Measurements from ENCODE around the gene ATP2C1. TPM values are rescaled to one million over a fixed set of nuclear protein-coding genes. Genes with fewer than 3 reads are reported as not detected.
"Not testable (repeated sequence)": the region's sequence is repeated elsewhere in the genome, so short reads cannot be mapped to it uniquely, and the experiment has no call there.

Gene ATP2C1, protein sequence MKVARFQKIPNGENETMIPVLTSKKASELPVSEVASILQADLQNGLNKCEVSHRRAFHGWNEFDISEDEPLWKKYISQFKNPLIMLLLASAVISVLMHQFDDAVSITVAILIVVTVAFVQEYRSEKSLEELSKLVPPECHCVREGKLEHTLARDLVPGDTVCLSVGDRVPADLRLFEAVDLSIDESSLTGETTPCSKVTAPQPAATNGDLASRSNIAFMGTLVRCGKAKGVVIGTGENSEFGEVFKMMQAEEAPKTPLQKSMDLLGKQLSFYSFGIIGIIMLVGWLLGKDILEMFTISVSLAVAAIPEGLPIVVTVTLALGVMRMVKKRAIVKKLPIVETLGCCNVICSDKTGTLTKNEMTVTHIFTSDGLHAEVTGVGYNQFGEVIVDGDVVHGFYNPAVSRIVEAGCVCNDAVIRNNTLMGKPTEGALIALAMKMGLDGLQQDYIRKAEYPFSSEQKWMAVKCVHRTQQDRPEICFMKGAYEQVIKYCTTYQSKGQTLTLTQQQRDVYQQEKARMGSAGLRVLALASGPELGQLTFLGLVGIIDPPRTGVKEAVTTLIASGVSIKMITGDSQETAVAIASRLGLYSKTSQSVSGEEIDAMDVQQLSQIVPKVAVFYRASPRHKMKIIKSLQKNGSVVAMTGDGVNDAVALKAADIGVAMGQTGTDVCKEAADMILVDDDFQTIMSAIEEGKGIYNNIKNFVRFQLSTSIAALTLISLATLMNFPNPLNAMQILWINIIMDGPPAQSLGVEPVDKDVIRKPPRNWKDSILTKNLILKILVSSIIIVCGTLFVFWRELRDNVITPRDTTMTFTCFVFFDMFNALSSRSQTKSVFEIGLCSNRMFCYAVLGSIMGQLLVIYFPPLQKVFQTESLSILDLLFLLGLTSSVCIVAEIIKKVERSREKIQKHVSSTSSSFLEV
- 66.1 and 70.0 TPM in 2 replicates for total RNA-seq

DNA sequence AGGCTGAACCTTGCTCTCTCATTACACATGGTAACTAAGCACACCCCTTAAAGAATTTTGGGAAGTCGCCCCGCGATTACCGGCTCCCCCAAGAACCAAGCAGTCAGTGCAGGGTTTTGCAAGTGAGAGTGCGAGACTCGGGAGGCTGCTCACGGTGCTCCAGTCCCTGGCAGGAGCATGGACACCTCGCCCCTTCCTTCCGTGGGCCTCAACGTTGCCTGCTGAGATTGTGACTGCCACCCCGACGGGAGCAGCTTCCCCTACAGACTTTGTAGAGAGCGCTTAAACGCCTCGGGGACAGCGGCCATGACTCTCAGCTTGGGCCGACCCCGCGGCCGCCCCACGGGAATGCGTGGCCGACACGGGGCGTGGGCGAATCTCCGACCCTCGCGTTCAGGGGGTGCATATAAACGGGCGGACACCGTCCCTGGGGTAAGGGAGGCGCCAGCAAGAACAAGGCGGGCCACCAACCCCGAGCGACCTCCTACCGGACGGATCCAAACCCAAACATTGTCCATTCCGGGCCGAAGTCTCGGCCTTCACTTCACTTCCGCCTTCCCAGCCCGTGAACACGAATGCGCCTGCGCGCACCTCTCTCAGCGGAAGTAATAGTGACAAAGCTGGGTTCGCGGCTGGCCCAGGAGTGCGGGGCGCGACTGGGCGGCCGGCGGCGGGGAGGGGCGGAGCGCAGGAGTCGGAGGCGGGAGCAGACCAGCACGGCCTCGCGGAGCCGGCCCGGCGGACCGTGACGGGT lies at the start of gene ATP2C1:
TSS of gene ATP2C1 (plus strand) at position 709 of the 754 bp plus-strand sequence. CDS start 686 bp downstream, outside the sequence.
- Mint-ChIP-seq H3K27ac (peak within 1 kb of the TSS; percentile 96), H3K4me3 (peak within 1 kb of the TSS; percentile 92), H3K9me3 (no peaks in the 10 kb centered on the region), H3K36me3 (ENCODE audit: low read depth) (no peaks in the 10 kb centered on the region), H3K4me1 (ENCODE audit: low read depth) (peaks cover 54% of the 10 kb centered on the region), H3K27me3 (ENCODE audit: insufficient read depth) (no peaks in the 10 kb centered on the region)
- DNase-seq (ENCODE audit: low spot score): peak; percentile 93
- intact Hi-C loops (cut with micrococcal nuclease): loop anchor here (1.0 to 5.0 kb wide), 13 partner anchors 15 to 1711 kb away; partner anchors contain the start of genes ASTE1, CNBP, DNAJC13 and NEK11

DNA sequence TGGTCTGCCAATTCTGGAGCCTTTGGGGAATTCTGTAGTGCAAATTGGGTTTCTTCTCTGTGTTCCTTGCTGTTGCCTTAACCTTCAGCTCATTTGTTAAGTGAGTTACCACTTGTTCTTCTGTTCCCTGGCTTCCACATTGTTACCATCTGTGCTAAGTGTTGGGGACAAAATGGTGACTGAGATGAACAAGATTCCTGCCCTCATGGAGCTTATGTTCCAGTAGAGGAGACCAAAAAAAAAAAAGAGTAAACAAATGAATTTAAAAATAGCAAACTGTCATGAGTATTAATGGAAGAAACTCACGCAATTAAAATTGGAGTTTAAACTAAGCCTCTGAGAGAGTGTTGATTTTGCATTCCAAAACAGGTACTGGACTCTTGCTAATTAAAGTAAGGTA lies 49.4 kb upstream of the ATP2C1 start:
- H3K4me3 Mint-ChIP-seq: no peak overlapping the region
- no peak for DNase-seq (ENCODE audit: low spot score)
- H3K27me3 Mint-ChIP-seq (ENCODE audit: insufficient read depth): peaks cover 7% of the 10 kb centered on the region
- H3K27ac Mint-ChIP-seq: no peak overlapping the region
- H3K36me3 Mint-ChIP-seq (ENCODE audit: low read depth): no peaks in the 10 kb centered on the region
- H3K4me1 Mint-ChIP-seq (ENCODE audit: low read depth): peaks cover 18% of the 10 kb centered on the region
- H3K9me3 Mint-ChIP-seq: no peaks in the 10 kb centered on the region
- intact Hi-C loops (cut with micrococcal nuclease): no loop called here

DNA sequence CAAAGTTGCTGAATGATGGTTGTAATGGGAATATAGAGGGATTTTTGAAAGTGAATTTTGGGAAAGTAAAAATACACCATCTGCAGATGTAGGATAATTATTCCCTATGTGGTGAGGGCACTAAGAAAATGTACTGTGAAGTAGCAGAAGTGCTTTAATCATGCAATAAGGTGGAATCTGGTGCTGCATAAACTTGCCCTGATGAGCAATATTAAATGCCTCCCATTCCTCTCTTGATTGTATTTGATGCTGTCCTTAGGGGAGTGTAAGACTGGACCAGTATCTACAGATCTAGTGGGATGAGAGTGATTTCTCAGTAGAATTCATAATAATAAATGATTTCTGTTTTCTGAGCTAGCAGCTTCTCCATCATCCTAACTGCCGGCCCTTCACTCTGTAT lies 47.7 kb upstream of the ATP2C1 start:
- Mint-ChIP-seq H3K27me3 (ENCODE audit: insufficient read depth) (peaks cover 7% of the 10 kb centered on the region), H3K4me1 (ENCODE audit: low read depth) (peaks cover 28% of the 10 kb centered on the region), H3K27ac (no peak overlapping the region), H3K9me3 (no peaks in the 10 kb centered on the region), H3K36me3 (ENCODE audit: low read depth) (no peaks in the 10 kb centered on the region), H3K4me3 (no peak overlapping the region)
- no peak for DNase-seq (ENCODE audit: low spot score)
- intact Hi-C loops (cut with micrococcal nuclease): no loop called here

DNA sequence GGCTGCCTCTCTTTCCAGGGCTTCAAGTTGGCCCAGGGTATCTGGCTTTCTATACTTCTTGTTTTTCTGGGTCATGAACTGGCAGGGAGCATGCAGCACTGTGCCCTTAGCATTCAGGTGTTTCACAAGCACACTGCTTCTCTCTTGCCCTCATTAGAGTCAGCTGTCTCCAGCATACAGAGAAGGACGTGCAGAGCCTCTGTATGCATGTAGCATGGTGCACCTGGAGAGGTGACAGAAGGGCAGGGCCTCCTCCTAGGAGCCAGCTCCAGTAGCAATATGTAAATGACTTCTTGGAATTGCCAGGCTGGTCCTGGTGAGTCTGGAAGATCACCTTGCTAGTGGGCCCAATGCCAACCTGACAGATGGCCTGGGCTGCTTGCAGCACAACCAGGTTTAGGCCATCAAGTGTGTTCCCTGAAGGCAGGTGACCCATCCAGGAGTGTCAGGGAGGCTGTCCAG lies 44.8 kb upstream of the ATP2C1 start:
- no peak overlapping the region for H3K4me3 Mint-ChIP-seq
- H3K27ac Mint-ChIP-seq: peak overlapping the region; percentile 20
- peaks cover 38% of the 10 kb centered on the region for H3K4me1 Mint-ChIP-seq (ENCODE audit: low read depth)
- no peaks in the 10 kb centered on the region for H3K36me3 Mint-ChIP-seq (ENCODE audit: low read depth)
- DNase-seq (ENCODE audit: low spot score): no peak
- peaks cover 19% of the 10 kb centered on the region for H3K27me3 Mint-ChIP-seq (ENCODE audit: insufficient read depth)
- H3K9me3 Mint-ChIP-seq: no peaks in the 10 kb centered on the region
- intact Hi-C loops (cut with micrococcal nuclease): no loop called here

DNA sequence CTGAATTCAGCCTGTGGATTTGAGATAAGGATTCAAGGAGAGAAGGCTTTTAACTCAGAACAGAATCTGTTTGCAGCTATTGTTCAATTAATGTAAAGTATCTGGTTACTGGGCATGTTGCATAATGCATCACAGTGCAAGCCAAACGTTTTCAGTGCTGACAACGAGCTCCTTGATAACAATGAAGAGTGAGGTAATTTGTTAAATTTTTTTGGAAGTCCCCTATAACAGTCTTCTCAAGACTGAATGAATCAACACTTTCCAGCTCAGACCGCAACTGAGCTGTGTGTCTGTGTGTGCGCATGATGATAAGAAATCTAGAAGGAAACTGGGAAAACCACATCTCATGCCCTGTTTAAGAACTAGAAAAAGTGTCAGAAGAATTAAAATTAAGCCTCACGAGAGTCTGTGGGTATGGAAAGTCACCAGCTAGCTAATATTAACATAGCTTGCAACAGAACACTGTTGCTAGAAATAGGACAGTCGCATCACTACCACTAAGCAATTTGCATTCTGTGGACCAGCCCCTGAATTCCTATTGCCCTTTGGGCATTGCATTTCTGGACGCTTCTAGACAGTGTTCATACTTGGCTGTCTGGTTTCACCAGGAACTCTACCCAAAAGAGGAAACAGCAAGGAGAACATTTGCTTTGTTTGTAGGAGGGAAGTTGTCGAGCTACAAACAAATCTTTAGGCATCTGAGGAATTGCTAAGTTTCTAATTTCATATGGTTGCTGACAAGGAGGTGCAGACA lies 43.7 kb upstream of the ATP2C1 start:
- Mint-ChIP-seq H3K27ac (peak overlapping the region; percentile 71), H3K4me1 (ENCODE audit: low read depth) (peaks cover 41% of the 10 kb centered on the region), H3K4me3 (peak overlapping the region; percentile 1), H3K27me3 (ENCODE audit: insufficient read depth) (peaks cover 26% of the 10 kb centered on the region), H3K9me3 (no peaks in the 10 kb centered on the region), H3K36me3 (ENCODE audit: low read depth) (peaks cover 2% of the 10 kb centered on the region)
- peak; percentile 61 for DNase-seq (ENCODE audit: low spot score)
- intact Hi-C loops (cut with micrococcal nuclease): loop anchor here (1.0 kb wide), 4 partner anchors 43 to 531 kb away; partner anchors contain the start of genes ASTE1, NEK11, NUDT16 and PIK3R4

DNA sequence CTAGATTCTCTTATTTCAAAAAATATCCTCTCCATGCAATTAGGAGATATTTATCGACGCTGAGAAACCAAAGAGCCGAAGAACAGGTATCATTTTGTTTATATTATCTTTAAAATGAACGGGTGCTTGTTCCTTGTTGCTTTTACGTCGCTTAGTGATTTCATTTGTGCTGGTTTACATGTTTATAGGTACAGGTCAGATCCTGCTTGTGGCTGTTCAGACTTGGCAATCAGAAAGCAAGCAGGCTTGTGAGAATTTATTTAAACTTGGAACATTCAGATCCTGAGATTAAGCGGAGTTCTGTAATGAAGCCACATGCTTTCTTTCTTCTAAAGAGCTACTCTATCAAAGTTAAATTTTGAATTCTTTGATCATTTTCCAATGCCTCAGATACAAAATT lies 43.0 kb upstream of the ATP2C1 start:
- Mint-ChIP-seq H3K27me3 (ENCODE audit: insufficient read depth) (peaks cover 28% of the 10 kb centered on the region), H3K27ac (no peak overlapping the region), H3K9me3 (no peaks in the 10 kb centered on the region), H3K4me1 (ENCODE audit: low read depth) (peaks cover 41% of the 10 kb centered on the region), H3K4me3 (peak overlapping the region; percentile 1), H3K36me3 (ENCODE audit: low read depth) (peaks cover 2% of the 10 kb centered on the region)
- intact Hi-C loops (cut with micrococcal nuclease): loop anchor here (1.0 kb wide), 4 partner anchors 42 to 530 kb away; partner anchors contain the start of genes ASTE1, NEK11, NUDT16 and PIK3R4
- no peak for DNase-seq (ENCODE audit: low spot score)

DNA sequence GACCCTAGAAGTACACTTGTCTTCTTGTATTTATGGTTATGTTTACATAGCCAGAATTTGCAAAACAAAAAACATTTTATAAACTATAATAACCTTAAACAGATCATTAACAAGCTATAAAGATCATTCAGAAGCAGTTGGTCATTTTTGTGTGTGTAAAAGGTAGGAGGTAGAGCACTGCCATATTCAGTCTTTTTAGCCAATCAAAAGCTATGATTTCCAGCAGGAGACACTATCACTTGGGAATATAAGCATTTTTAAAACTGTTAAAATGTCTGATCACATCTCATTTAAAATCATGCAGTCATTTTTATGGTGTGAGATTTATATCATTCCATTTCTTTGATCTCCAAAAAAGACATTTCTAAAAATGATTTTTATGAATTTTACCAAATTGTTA lies 42.6 kb upstream of the ATP2C1 start:
- H3K27me3 Mint-ChIP-seq (ENCODE audit: insufficient read depth): peaks cover 28% of the 10 kb centered on the region

DNA sequence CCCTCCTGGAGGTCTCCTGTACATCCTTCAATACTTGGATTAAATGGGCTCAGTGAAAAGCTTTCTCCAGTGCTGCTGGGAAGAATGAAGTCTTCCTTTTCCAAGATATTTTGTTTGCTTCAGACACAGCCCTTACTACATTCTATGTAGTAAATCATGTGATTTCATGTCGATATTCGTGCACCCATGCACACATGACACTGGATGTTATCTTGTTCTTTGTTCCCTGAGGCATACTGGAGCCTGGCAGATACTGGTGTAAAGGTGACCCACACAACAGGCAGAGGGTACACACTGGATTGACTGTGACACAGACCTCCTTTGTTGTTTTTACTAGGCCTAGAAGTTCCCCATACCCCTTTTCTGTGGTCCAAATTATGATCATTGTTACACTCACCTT lies 40.3 kb upstream of the ATP2C1 start:
- Mint-ChIP-seq H3K27ac (no peak overlapping the region), H3K9me3 (no peaks in the 10 kb centered on the region), H3K36me3 (ENCODE audit: low read depth) (peaks cover 6% of the 10 kb centered on the region), H3K4me3 (no peak overlapping the region), H3K27me3 (ENCODE audit: insufficient read depth) (peaks cover 24% of the 10 kb centered on the region), H3K4me1 (ENCODE audit: low read depth) (peaks cover 50% of the 10 kb centered on the region)
- no peak for DNase-seq (ENCODE audit: low spot score)
- intact Hi-C loops (cut with micrococcal nuclease): no loop called here

More for the DNA sequence above, 42.6 kb upstream of the ATP2C1 start:
- DNase-seq (ENCODE audit: low spot score): no peak
- peaks cover 41% of the 10 kb centered on the region for H3K4me1 Mint-ChIP-seq (ENCODE audit: low read depth)
- intact Hi-C loops (cut with micrococcal nuclease): no loop called here
- H3K9me3 Mint-ChIP-seq: no peaks in the 10 kb centered on the region
- no peak overlapping the region for H3K4me3 Mint-ChIP-seq
- H3K27ac Mint-ChIP-seq: no peak overlapping the region
- peaks cover 2% of the 10 kb centered on the region for H3K36me3 Mint-ChIP-seq (ENCODE audit: low read depth)

DNA sequence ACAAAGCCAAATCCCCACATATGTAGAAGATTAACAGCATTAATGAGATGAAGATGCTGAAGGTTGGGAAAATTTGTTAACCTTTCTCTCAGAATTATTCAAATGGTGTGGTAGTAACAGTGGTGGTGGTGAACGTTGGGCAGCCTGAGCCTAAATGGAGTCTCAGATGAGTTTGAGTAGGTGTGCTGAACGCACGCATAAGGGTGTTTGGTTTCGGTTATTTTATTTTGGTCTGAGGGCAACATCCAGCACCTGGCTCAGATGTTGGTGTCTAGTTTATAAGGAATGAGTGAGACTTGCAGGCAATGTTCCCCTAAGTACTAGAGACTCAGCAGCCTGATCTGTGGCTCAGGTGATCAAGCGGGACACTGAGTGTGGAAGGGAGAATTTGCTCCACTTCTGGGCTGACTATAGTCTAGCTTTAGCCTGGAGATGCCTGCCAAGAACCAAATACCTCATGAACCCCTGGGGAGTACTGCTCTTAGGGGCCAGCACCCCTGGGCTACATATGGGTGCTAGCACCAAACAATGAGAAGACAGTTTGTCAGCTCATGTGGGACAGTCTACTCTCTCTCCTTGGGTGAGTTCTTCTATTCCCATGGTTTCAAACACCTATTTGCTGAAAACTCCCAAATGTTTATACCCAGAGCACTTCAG lies 39.5 kb upstream of the ATP2C1 start:
- intact Hi-C loops (cut with micrococcal nuclease): no loop called here
- Mint-ChIP-seq H3K4me3 (no peak overlapping the region), H3K9me3 (no peaks in the 10 kb centered on the region), H3K4me1 (ENCODE audit: low read depth) (peaks cover 43% of the 10 kb centered on the region), H3K36me3 (ENCODE audit: low read depth) (peaks cover 6% of the 10 kb centered on the region), H3K27me3 (ENCODE audit: insufficient read depth) (peaks cover 22% of the 10 kb centered on the region), H3K27ac (no peak overlapping the region)
- DNase-seq (ENCODE audit: low spot score): no peak

DNA sequence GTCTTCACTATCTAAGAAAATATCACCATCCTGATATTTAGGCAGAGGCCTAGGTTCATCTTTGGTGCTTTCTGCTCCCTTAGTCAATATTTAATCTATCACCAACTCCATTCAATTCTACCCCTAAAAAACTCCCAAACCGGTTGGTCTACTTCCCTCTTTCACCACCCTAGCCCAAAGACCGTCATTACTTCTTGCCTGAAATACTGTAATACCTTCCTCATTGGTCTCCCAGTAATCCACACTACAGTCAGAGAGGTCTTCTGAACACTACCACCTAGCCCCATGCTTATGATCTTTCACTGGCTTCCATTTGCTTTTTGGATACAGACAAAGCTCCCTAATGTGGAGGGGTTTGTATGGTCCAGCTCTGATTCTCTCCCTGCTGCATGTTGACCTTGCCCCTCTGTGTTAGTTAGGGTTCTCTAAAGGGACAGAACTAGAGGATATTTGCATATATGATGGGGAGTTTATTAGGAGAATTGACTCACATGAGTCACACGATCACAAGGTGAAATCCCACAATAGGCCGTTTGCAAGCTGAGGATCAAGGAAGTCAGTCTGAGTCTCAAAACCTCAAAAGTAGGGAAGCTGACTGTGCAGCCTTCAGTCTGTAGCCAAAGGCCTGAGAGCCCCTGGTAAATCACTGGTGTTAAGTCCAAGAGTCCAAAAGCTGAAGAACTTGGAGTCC lies 36.4 kb upstream of the ATP2C1 start:
- DNase-seq (ENCODE audit: low spot score): no peak
- no peaks in the 10 kb centered on the region for H3K9me3 Mint-ChIP-seq
- no peak overlapping the region for H3K27ac Mint-ChIP-seq
- H3K27me3 Mint-ChIP-seq (ENCODE audit: insufficient read depth): peaks cover 18% of the 10 kb centered on the region
- peaks cover 21% of the 10 kb centered on the region for H3K4me1 Mint-ChIP-seq (ENCODE audit: low read depth)
- H3K4me3 Mint-ChIP-seq: no peak overlapping the region
- intact Hi-C loops (cut with micrococcal nuclease): no loop called here
- peaks cover 6% of the 10 kb centered on the region for H3K36me3 Mint-ChIP-seq (ENCODE audit: low read depth)

DNA sequence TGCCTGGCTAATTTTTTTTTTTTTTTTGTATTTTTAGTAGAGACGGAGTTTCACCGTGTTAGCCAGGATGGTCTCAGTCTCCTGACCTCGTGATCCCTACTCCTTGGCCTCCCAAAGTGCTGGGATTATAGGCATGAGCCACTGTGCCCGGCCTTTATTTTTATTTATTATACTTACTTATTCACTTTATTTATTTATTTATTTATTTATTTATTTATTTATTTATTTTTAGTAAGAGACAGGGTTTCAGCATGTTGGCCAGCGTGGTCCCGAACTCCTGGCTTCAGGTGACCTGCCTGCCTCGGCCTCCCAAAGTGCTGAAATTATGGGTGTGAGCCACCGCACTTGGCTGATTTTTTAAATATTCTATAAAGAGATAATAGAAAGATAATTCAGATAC lies 31.8 kb upstream of the ATP2C1 start:
- intact Hi-C loops (cut with micrococcal nuclease); H3K36me3 Mint-ChIP-seq (ENCODE audit: low read depth): not testable (repeated sequence)
- peaks cover 12% of the 10 kb centered on the region for H3K4me1 Mint-ChIP-seq (ENCODE audit: low read depth)

More for the DNA sequence above, 31.8 kb upstream of the ATP2C1 start:
- not testable (repeated sequence) for H3K27ac Mint-ChIP-seq; H3K4me3 Mint-ChIP-seq; DNase-seq (ENCODE audit: low spot score); H3K27me3 Mint-ChIP-seq (ENCODE audit: insufficient read depth); H3K9me3 Mint-ChIP-seq

All from activated T-helper 1 cell treated with anti-CD3 and anti-CD28 coated beads, Interleukin-12 subunit alpha, Interleukin-12 subunit beta, Interleukin-2, Interleukin-4 antibody, amounts not matched to agents 30 ng/mL and 10 ng/mL and 1 ng/mL, durations not matched to agents 14 hours and 24 hours and 36 hours (primary cell).